DOHH2 (cell line): ENCODE results near the gene ELAVL3.

Source experiments
- EZH2phosphoT487 ChIP-seq: fragments of 200-600 bp; sonication (generic); IDR thresholded peaks from 2 replicates; pipeline ENCODE4 v1.6.1; 2017; ENCODE audit warnings: borderline replicate concordance, mild to moderate bottlenecking, antibody characterized with exemption, low read length, moderate library complexity, mixed read lengths
- TF ChIP-seq, protein P1 (sequence below): fragments of 200-600 bp; sonication (generic); IDR thresholded peaks from one replicate; pipeline ENCODE4 v1.5.1; 2014; ENCODE audit warnings: antibody characterized with exemption, mild to moderate bottlenecking, low read depth, low read length; ENCODE audit not compliant: poor library complexity, severe bottlenecking

DNA sequence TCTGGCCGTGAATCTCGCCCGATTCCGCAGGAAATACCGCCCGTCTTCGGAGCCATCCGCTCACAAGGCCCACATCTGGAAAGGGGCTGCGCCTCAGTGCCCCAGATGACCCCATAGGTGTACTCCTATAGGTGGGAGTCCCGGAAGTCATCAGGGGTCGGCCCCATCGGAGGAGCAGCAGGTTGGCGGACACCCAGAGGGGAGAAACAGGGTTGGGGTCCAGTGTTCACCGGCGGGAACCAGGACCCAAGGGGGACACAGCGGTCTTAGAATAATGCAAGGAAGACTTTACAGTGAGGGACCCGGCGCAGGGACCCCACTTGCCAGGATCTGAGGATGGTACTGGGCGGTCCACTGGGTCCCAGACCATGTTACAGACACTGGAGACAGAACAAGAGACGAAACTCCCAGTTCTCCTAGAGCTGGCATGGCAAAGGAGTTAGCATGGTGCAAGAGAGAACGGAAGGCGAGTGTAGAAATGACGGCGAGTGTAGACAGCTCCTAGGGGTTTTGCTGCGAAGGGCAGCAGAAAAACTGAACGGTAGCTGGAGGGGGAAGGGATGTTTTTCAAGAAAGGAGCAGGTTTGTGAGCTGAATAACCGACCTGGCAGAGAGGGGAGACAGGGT, 57.6 kb downstream of the ELAVL3 start:
- TF ChIP-seq, protein P1, sequence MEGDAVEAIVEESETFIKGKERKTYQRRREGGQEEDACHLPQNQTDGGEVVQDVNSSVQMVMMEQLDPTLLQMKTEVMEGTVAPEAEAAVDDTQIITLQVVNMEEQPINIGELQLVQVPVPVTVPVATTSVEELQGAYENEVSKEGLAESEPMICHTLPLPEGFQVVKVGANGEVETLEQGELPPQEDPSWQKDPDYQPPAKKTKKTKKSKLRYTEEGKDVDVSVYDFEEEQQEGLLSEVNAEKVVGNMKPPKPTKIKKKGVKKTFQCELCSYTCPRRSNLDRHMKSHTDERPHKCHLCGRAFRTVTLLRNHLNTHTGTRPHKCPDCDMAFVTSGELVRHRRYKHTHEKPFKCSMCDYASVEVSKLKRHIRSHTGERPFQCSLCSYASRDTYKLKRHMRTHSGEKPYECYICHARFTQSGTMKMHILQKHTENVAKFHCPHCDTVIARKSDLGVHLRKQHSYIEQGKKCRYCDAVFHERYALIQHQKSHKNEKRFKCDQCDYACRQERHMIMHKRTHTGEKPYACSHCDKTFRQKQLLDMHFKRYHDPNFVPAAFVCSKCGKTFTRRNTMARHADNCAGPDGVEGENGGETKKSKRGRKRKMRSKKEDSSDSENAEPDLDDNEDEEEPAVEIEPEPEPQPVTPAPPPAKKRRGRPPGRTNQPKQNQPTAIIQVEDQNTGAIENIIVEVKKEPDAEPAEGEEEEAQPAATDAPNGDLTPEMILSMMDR: no peak
- no peak for TF ChIP-seq EZH2phosphoT487
